Activated T-helper 2 cell treated with anti-CD3 and anti-CD28 coated beads, Interferon-gamma antibody, Interleukin-2, Interleukin-4, amounts not matched to agents 10 μg/mL and 5 μg/mL and 100 μg/mL, durations not matched to agents 14 hours and 24 hours and 36 hours (primary cell): Measurements from ENCODE around the gene ZSCAN10. TPM values are rescaled to one million over a fixed set of nuclear protein-coding genes. Genes with fewer than 3 reads are reported as not detected.

ENCODE experiments used
- DNase-seq: peaks from one replicate; pipeline ENCODE4 v3.0.0; 2021; ENCODE audit warnings: low spot score
- H3K27ac Mint-ChIP-seq: one replicate; pipeline ENCODE4 v1.8.0; 2021; ENCODE audit warnings: mixed read lengths
- H3K27me3 Mint-ChIP-seq: one replicate; pipeline ENCODE4 v1.8.0; 2021; ENCODE audit warnings: low read depth, mixed read lengths
- H3K36me3 Mint-ChIP-seq: one replicate; pipeline ENCODE4 v1.8.0; 2021; ENCODE audit warnings: low read depth, mixed read lengths
- H3K4me1 Mint-ChIP-seq: one replicate; pipeline ENCODE4 v1.8.0; 2021; ENCODE audit warnings: low read depth, mixed read lengths
- H3K4me3 Mint-ChIP-seq: one replicate; pipeline ENCODE4 v1.8.0; 2021; ENCODE audit warnings: low read depth, mild to moderate bottlenecking, moderate library complexity, mixed read lengths
- H3K9me3 Mint-ChIP-seq: one replicate; pipeline ENCODE4 v1.8.0; 2021; ENCODE audit warnings: mixed read lengths
- intact Hi-C: fragments of 100-400 bp; cut with micrococcal nuclease; formaldehyde crosslinking; loops from one replicate; pipeline ENCODE4 v1.15.1; 2023
- total RNA-seq: library from RNA; stranded (reverse); gene quantifications from 2 replicates; pipeline ENCODE4 v1.2.3, GENCODE V29; 2022

ZSCAN10 gene
- not detected in 2 replicates for total RNA-seq

DNA sequence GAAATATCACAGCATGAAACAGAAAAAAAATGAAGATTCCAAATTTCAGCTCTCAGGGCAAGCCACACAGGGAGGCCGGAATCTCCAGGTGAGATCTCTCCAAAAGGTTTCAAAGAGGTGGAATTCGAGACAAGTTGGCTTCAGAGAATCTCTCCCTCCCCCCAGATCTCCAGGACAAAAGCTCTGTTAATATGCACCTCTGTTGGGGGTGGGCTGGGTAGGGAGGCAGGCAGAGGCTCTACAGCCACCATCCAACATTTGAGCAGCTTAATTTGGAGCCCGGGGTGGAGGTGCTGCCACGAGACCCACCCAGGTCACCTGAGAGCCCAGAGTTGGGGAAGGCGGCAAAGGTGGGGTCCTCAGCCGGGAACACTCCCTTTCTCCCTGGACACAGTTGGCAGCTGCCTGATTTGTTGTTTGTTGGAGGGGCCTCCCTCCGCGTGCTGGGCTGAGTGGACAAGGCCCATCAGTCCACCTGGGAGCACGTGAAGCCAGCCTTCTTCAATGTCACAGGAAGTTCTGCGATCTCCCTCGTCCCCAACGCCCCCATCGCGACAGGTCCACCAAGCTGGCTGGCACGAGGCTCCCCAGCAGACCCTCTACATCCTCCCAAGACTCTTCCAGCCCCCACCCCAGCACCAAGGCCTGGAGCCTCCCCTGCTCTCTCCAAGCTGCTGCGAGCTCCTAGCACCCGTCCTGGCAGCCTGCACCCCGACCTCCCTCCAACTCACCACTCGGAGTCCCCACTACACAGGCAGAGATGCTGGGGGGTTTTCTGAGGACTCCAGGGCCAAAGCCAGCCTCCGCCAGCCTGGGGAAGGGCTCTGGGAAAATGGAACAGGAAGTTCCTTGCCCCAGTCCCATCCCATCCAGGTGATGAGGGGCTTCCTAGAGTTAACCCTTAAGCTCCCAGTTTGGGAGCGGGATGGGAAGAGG, at the start of gene ZSCAN10:
Gene ZSCAN10, minus strand, starts transcription at position 836 of the 936 bp plus-strand sequence. CDS start 6,357 bp downstream, outside the sequence.
- H3K9me3 Mint-ChIP-seq = no peaks in the 10 kb centered on the region
- H3K4me3 Mint-ChIP-seq = peak within 1 kb of the TSS; percentile 69
- no peaks in the 10 kb centered on the region for H3K36me3 Mint-ChIP-seq
- H3K4me1 Mint-ChIP-seq = peaks cover 33% of the 10 kb centered on the region
- intact Hi-C loops = loop anchor here (10.0 kb wide), 1 partner anchor 66 kb away; no protein-coding TSS in a partner anchor
- DNase-seq = no peak
- H3K27ac Mint-ChIP-seq = peak within 1 kb of the TSS; percentile 47
- H3K27me3 Mint-ChIP-seq = peaks cover 4% of the 10 kb centered on the region

DNA sequence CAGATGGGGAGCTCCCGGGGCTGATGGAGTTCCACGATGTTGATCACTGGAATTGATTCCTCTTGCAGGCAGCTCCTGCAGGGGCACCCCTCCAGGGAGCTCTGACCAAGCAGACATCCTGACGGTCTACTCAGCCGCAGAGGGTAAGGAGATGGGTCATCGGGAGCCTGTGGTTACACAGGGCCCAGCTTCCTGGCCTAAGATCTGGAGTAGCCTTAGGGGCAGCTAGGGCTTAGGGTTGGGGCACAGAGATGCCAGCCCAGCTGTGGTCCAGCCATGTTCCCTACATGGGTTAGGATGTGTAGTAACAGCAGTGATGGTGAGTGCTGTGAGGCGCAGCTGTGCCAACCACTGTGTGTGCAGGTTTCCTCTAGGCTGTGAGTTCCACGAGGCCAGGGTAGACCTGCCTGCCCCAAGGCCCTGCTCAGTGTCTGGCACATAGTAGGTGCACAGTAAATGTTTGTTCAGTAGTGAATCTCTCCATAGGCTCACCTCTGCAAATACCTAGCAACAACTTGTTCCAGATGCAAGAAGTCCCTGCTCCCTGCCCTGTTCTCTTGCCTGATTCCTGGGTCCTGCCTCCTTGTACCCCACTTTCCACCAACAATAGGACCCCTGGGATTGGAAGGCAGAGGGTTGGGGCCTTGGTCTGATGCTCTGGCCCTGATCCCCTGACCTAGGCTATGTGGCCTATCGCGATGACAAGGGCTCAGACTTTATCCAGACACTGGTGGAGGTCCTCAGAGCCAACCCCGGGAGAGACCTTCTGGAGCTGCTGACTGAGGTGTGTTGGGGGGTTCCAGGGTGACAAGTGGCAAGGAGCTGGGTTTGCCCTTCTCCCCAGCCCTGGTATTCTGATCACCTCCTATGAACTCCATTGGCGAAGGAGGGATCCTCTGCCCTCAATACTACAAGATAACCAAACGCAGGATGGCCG, 49.4 kb upstream of the ZSCAN10 start:
- Mint-ChIP-seq H3K36me3 (no peaks in the 10 kb centered on the region), H3K4me1 (peaks cover 27% of the 10 kb centered on the region), H3K9me3 (no peaks in the 10 kb centered on the region), H3K27ac (no peak overlapping the region), H3K27me3 (peaks cover 10% of the 10 kb centered on the region), H3K4me3 (peak overlapping the region; percentile 43)
- DNase-seq = no peak
- intact Hi-C loops = no loop called here

DNA sequence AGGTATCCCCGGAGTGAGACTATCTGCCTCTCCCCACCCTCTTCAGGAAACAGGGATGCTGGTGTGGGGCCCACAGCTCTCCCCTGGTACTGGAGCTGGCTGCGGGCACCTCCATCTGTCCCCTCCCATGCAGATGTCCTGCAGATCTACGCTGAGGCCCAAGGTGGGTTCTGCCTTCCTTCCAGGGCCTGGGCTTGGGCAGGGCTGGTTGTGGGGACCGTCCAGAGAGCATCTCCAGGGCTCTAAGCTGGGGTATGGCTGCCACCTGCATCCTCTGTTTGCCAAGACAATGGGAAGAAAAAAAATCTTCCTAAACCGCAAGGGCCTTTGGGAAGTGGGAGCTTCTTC, 48.6 kb upstream of the ZSCAN10 start:
- DNase-seq = no peak
- Mint-ChIP-seq H3K36me3 (no peaks in the 10 kb centered on the region), H3K27ac (no peak overlapping the region), H3K4me1 (peaks cover 25% of the 10 kb centered on the region), H3K27me3 (peaks cover 8% of the 10 kb centered on the region), H3K9me3 (no peaks in the 10 kb centered on the region), H3K4me3 (no peak overlapping the region)
- intact Hi-C loops = no loop called here

DNA sequence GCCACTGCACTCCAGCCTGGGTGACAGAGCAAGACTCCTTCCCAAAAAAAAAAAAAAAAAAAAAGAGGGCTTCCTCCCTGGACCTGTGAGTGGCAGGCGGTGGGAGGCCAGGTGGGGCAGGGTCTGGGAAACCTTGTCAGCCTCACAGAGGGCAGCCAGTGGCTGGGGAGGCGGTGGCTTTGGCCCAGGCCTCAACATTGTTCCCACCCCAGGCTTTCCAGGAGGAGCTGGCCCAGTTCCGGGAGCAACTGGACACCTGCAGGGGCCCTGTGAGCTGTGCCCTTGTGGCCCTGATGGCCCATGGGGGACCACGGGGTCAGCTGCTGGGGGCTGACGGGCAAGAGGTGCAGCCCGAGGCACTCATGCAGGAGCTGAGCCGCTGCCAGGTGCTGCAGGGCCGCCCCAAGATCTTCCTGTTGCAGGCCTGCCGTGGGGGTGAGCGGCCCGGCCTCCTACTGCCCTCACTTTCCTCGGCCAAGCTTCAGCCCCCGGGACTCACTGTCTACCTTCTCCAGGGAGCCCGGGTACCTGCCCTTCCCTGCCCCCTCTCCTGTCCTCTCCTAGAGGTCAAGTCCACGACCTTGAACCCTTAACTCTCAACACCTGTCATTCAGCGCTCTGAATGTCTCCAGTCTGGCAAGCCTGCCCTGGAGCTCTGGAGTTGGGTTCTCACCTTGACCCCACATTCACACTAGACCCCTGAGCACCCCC, 48.1 kb upstream of the ZSCAN10 start:
- no peak for DNase-seq

DNA sequence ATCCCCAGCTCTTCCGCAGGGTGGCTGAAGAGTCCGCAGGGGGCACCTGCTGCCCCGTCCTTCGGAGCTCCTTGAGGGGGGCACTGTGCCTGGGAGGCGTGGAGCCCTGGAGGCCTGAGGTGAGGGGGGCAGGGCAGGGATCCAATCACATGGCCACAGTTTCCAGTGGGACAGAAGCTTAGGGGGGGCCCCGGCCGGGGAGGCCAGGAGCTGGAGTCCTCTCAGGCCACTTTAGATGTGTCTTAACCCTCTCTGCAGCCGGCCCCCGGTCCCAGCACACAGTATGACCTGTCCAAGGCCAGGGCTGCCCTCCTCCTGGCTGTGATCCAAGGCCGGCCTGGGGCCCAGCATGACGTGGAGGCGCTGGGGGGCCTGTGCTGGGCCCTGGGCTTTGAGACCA, 46.6 kb upstream of the ZSCAN10 start:
- no peaks in the 10 kb centered on the region for H3K9me3 Mint-ChIP-seq
- no peak for DNase-seq
- no peak overlapping the region for H3K4me3 Mint-ChIP-seq
- intact Hi-C loops = no loop called here
- no peak overlapping the region for H3K27ac Mint-ChIP-seq
- H3K36me3 Mint-ChIP-seq = peaks cover 8% of the 10 kb centered on the region
- H3K27me3 Mint-ChIP-seq = peaks cover 3% of the 10 kb centered on the region
- H3K4me1 Mint-ChIP-seq = peaks cover 12% of the 10 kb centered on the region

More for the DNA sequence above, 48.1 kb upstream of the ZSCAN10 start:
- Mint-ChIP-seq H3K4me1 (peaks cover 19% of the 10 kb centered on the region), H3K9me3 (no peaks in the 10 kb centered on the region), H3K27ac (no peak overlapping the region), H3K36me3 (peaks cover 4% of the 10 kb centered on the region), H3K27me3 (peaks cover 3% of the 10 kb centered on the region), H3K4me3 (no peak overlapping the region)
- intact Hi-C loops = no loop called here

DNA sequence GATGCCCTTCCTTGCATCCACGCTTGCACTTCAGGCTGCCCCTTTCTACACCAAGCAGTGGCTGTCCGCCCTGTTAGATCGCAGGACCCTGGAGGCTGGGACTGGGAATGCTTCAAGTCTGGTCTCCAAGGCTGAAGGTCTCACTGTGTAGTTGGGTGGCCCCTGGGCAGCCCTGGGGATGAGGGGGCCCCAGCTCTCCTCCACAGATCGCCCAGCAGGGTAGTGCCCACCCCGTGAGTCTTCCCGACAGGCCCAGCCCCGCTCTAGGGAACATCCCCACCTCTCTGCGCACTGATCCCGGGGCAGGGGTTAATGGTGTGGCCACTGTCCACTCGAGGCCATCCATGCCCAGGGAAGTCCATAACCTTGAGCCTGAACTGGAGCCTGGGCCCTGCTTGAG, 46.1 kb upstream of the ZSCAN10 start:
- H3K36me3 Mint-ChIP-seq = peaks cover 8% of the 10 kb centered on the region
- H3K27ac Mint-ChIP-seq = no peak overlapping the region
- peaks cover 3% of the 10 kb centered on the region for H3K27me3 Mint-ChIP-seq
- DNase-seq = no peak
- peaks cover 10% of the 10 kb centered on the region for H3K4me1 Mint-ChIP-seq
- H3K9me3 Mint-ChIP-seq = no peaks in the 10 kb centered on the region
- intact Hi-C loops = no loop called here
- no peak overlapping the region for H3K4me3 Mint-ChIP-seq

DNA sequence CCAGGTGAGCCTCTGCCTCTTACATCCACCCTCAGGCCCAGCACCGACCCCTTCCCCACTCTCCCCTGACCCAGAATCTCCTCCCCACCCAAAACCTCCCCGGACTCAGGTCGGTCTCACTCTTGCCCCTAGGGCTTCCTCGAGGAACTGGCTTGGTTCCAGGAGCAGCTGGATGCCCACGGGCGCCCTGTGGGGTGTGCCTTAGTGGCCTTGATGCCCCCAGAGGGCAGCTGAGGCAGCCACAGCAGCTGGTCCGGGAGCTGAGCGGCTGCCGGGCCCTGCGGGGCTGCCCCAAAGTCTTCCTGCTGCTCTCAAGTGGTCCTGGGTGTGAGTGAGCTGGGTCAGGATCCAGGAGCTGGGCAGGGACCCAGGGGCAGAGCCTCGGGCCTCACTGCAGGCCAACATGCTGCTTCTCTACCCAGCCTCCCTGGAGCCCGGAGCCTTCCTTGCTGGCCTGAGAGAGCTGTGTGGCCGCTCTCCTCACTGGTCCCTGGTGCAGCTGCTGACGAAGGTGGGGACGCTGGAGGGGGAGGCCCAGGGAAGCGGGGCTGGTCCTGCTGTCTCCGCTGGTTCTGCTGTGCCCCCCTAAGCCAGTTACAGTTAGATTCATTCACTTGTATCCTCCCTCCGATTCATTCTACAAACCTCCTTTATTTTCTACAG, 45.4 kb upstream of the ZSCAN10 start:
- H3K27me3 Mint-ChIP-seq = peaks cover 3% of the 10 kb centered on the region
- intact Hi-C loops = no loop called here
- H3K4me1 Mint-ChIP-seq = peaks cover 5% of the 10 kb centered on the region
- peaks cover 8% of the 10 kb centered on the region for H3K36me3 Mint-ChIP-seq
- DNase-seq = no peak
- H3K9me3 Mint-ChIP-seq = no peaks in the 10 kb centered on the region
- H3K4me3 Mint-ChIP-seq = no peak overlapping the region
- H3K27ac Mint-ChIP-seq = no peak overlapping the region

DNA sequence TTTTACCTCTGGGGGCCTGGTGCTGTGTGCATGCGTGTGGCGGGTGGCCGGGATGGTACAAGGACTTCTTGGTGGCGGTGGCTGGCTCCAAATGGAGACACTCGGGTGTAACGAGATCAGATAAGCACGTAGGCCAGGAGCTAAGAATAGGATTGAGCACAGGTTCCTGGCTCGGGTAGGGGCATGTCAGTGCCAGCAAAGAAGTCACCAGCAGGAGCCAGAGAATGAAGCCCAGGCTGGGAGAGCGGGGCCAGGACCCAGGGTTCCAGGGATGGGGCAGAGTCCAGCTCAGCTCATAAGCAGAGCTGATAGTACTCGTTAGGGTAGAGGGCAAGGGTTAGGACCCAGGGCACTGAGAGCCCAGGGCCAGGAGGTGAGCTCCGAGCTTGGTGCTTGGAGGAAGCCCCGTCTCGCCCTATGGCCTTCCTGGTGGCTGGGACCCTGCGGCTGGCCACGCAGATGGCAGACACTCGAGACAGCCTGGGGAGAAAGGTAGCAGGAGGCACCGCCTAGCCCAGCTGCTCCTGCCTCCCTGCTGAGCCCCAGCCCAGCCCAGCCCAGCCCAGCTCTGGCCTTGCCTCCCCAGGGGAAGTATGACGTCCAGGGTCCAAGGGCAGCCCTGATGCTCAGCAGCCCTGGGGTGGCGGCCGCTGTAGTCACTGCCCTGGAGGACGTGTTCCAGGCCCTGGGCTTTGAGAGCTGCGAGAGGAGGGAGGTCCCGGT, 44.7 kb upstream of the ZSCAN10 start:
- intact Hi-C loops = no loop called here
- no peak for DNase-seq
- H3K4me3 Mint-ChIP-seq = no peak overlapping the region
- H3K27me3 Mint-ChIP-seq = peaks cover 3% of the 10 kb centered on the region
- no peaks in the 10 kb centered on the region for H3K4me1 Mint-ChIP-seq
- H3K9me3 Mint-ChIP-seq = no peaks in the 10 kb centered on the region
- no peak overlapping the region for H3K27ac Mint-ChIP-seq
- peaks cover 13% of the 10 kb centered on the region for H3K36me3 Mint-ChIP-seq

DNA sequence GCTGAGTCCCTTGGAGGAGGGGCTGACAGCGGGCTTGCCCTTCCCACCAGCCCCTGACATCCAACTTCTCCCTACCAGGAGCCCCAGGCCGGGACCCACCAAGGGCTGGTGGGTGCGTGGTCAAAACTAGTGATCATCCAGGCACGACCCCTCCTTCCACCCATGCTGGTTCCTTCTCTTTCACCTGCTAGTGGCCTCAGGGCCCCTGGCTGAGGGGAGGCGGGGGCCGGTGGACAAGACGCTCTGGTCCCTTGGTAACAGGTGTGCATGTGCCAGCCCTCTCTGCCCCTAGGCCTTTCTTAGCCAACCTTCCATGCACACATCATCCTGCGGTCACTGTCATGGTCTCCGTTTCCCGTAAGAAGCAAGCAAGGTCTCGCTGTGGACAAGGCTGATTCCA, 44.1 kb upstream of the ZSCAN10 start:
- Mint-ChIP-seq H3K27ac (no peak overlapping the region), H3K9me3 (no peaks in the 10 kb centered on the region), H3K36me3 (peaks cover 14% of the 10 kb centered on the region), H3K4me3 (no peak overlapping the region), H3K4me1 (no peaks in the 10 kb centered on the region), H3K27me3 (peaks cover 3% of the 10 kb centered on the region)
- intact Hi-C loops = no loop called here
- no peak for DNase-seq

DNA sequence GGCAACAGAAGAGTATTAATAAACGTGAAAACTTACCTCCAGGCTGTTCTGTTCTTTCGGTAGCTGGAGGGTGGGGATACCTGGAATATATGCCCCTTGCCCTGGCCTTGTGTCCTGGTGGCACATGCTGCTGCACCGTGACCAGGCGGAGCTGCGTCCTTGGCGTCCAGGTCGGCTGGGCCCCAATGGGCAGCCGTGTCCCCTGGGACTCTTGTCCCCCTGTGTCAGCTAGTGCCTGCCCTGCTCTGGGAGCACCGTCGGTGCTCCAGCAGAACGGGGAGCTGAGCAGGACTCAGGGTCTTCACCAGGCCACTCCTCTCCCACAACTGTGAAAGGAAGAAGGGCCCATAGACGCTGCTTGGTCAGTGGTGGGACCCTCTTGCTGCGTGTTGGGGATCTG, 43.7 kb upstream of the ZSCAN10 start:
- H3K4me1 Mint-ChIP-seq = no peaks in the 10 kb centered on the region
- peaks cover 14% of the 10 kb centered on the region for H3K36me3 Mint-ChIP-seq
- no peak overlapping the region for H3K27ac Mint-ChIP-seq
- peaks cover 3% of the 10 kb centered on the region for H3K27me3 Mint-ChIP-seq
- DNase-seq = no peak
- intact Hi-C loops = no loop called here
- no peak overlapping the region for H3K4me3 Mint-ChIP-seq
- H3K9me3 Mint-ChIP-seq = no peaks in the 10 kb centered on the region

DNA sequence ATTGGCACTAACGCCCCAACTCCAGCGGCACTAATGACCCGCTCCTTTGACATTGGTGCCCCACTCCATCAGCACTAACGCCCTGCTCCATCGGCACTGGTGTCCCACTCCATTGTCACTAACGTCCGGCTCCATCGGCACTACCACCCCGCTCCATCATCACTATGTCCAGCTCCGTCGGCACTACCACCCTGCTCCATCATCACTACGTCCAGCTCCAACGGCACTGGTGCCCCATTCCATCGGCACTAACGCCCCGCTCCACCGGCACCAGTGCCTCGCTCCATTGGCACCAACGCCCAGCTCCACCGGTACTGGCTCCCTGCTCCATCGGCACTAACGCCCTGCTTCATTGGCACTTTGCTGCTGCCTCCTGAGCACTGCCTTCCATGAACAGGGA, 43.2 kb upstream of the ZSCAN10 start:
- intact Hi-C loops = no loop called here
- peaks cover 14% of the 10 kb centered on the region for H3K36me3 Mint-ChIP-seq
- H3K4me1 Mint-ChIP-seq = no peaks in the 10 kb centered on the region
- no peak overlapping the region for H3K27ac Mint-ChIP-seq
- no peaks in the 10 kb centered on the region for H3K9me3 Mint-ChIP-seq
- no peak for DNase-seq
- H3K4me3 Mint-ChIP-seq = no peak overlapping the region
- peaks cover 2% of the 10 kb centered on the region for H3K27me3 Mint-ChIP-seq
